HepG2 (cell line): Measurements from ENCODE around the gene ARL6. TPM values are rescaled to one million over a fixed set of nuclear protein-coding genes. Genes with fewer than 3 reads are reported as not detected.

ENCODE experiments used
- ARID4A ChIP-seq: sonication (generic); formaldehyde crosslinking; IDR thresholded peaks from 2 replicates; pipeline ENCODE4 v1.5.0; 2020; ENCODE audit warnings: mild to moderate bottlenecking, missing genetic modification reagents, borderline replicate concordance
- ATF1 ChIP-seq: IDR thresholded peaks from 2 replicates; pipeline ENCODE4 v1.6.1; 2016; ENCODE audit warnings: mild to moderate bottlenecking, control low read depth
- DNMT3B ChIP-seq: conservative IDR thresholded peaks from 2 replicates; pipeline ENCODE4 v1.6.1; 2016; ENCODE audit warnings: missing biosample characterization, control low read depth
- FOXO1 ChIP-seq: sonication (generic); formaldehyde crosslinking; IDR thresholded peaks from 2 replicates; pipeline ENCODE4 v1.4.0; 2020; ENCODE audit warnings: missing genetic modification reagents
- MBD4 ChIP-seq: IDR thresholded peaks from 2 replicates; pipeline ENCODE4 v1.6.1; 2012; ENCODE audit warnings: low read length, inconsistent platforms, borderline replicate concordance
- MEIS1 ChIP-seq: sonication (generic); formaldehyde crosslinking; IDR thresholded peaks from 2 replicates; pipeline ENCODE4 v1.9.0; 2021; ENCODE audit warnings: mild to moderate bottlenecking, missing genetic modification reagents, moderate library complexity, borderline replicate concordance
- TCF12 ChIP-seq, 2 experiments: fragments of 450-650 bp in 1 of 2; sonication (generic) in 1 of 2; formaldehyde crosslinking in 1 of 2; IDR thresholded peaks; 2 replicates each; pipeline versions ENCODE4 v1.6.1 to v1.8.0; 2017 to 2022; ENCODE audit warnings: antibody characterized with exemption in 1 of 2, mild to moderate bottlenecking in 1 of 2, missing genetic modification reagents in 1 of 2, moderate library complexity in 1 of 2
- U2AF2 ChIP-seq: fragments of 200-400 bp; formaldehyde crosslinking; IDR thresholded peaks from 2 replicates; pipeline ENCODE4 v1.6.1; 2017; ENCODE audit warnings: low read depth, mild to moderate bottlenecking, low read length
- USF2 ChIP-seq, 2 experiments: sonication (generic) in 1 of 2; formaldehyde crosslinking in 1 of 2; IDR thresholded peaks; 2 replicates each; pipeline versions ENCODE4 v1.5.1 to v1.6.1; 2011 to 2020; ENCODE audit warnings: borderline replicate concordance in 1 of 2, low read depth in 1 of 2, low read length in 1 of 2, mild to moderate bottlenecking in 1 of 2, missing genetic modification reagents in 1 of 2, moderate library complexity in 1 of 2
- ZNF362 ChIP-seq: sonication (generic); formaldehyde crosslinking; IDR thresholded peaks from 2 replicates; pipeline ENCODE4 v1.4.0; 2020; ENCODE audit warnings: missing genetic modification reagents, mild to moderate bottlenecking, borderline replicate concordance
- ZNF383 ChIP-seq: sonication (generic); formaldehyde crosslinking; IDR thresholded peaks from 2 replicates; pipeline ENCODE4 v1.4.0; 2020; ENCODE audit warnings: missing genetic modification reagents, mild to moderate bottlenecking, borderline replicate concordance
- ZNF430 ChIP-seq: sonication (generic); formaldehyde crosslinking; IDR thresholded peaks from 2 replicates; pipeline ENCODE4 v1.9.0; 2021; ENCODE audit warnings: mild to moderate bottlenecking, missing genetic modification reagents
- ZNF468 ChIP-seq: sonication (generic); formaldehyde crosslinking; IDR thresholded peaks from 2 replicates; pipeline ENCODE4 v1.8.0; 2022; ENCODE audit warnings: mild to moderate bottlenecking, moderate library complexity, missing genetic modification reagents
- ZNF644 ChIP-seq: IDR thresholded peaks from 2 replicates; pipeline ENCODE4 v1.6.1; 2016; ENCODE audit warnings: low read depth
- polyA plus RNA-seq, 8 experiments: library from polyadenylated mRNA; depleted of rRNA in 3 of 8; stranded (reverse) in 7 of 8; unstranded in 1 of 8; fragments of >200 nt; fragmentation: Illumina TruSeq in 4 of 8; extraction: Trizol in 4 of 8; gene quantifications; 2 replicates each; pipeline versions ENCODE4 v1.2.1 to v1.2.3, GENCODE V29; 2011 to 2016; ENCODE audit warnings: low read depth in 4 of 8, missing spikeins in 1 of 8, mixed read lengths in 1 of 8; ENCODE audit not compliant: insufficient read depth in 1 of 8
- total RNA-seq, 5 experiments: library from RNA; depleted of rRNA; stranded (reverse); fragments of >200 nt; fragmentation: Illumina TruSeq; extraction: Trizol; gene quantifications; 2 replicates each; pipeline ENCODE4 v1.2.3, GENCODE V29; 2016; ENCODE audit warnings: low read depth in 1 of 5
- TF ChIP-seq, protein P1 (sequence below): sonication (generic); formaldehyde crosslinking; IDR thresholded peaks from 2 replicates; pipeline ENCODE4 v1.8.1; 2023; ENCODE audit warnings: mild to moderate bottlenecking, missing genetic modification reagents, borderline replicate concordance
- TF ChIP-seq, protein P2 (sequence below): sonication (generic); formaldehyde crosslinking; IDR thresholded peaks from 2 replicates; pipeline ENCODE4 v1.8.1; 2023; ENCODE audit warnings: mild to moderate bottlenecking, moderate library complexity, missing genetic modification reagents
- TF ChIP-seq, protein P3 (sequence below): sonication (generic); formaldehyde crosslinking; IDR thresholded peaks from 2 replicates; pipeline ENCODE4 v1.8.1; 2023; ENCODE audit warnings: mild to moderate bottlenecking, inconsistent platforms, moderate library complexity, missing genetic modification reagents, borderline replicate concordance

ARL6 gene
- total and polyA plus RNA-seq, 2 of the 13 experiments (the other 11 are each of a cell fraction or from before 2014, with no cell fraction given) = 1.3 to 3.7 TPM

GRCh38 chr3:97764407-97765238 is at the start of gene ARL6 (continued):
- TF ChIP-seq ZNF383 (CRISPR knock-in tag) = no peak
- no peak for TF ChIP-seq DNMT3B (CRISPR knock-in tag)
- TF ChIP-seq FOXO1 (CRISPR knock-in tag) = no peak
- TF ChIP-seq ATF1 (CRISPR knock-in tag) = no peak
- TF ChIP-seq ZNF644 (CRISPR knock-in tag) = 0 out of 2 replicates have a peak, but pooled peaks have one; percentile 35
- TF ChIP-seq, protein P1, sequence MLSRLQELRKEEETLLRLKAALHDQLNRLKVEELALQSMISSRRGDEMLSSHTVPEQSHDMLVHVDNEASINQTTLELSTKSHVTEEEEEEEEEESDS (CRISPR knock-in tag) = no peak
- peak; percentile 88; the same call in 1 of the 2 replicates for TF ChIP-seq ZNF430
- TF ChIP-seq, protein P2, sequence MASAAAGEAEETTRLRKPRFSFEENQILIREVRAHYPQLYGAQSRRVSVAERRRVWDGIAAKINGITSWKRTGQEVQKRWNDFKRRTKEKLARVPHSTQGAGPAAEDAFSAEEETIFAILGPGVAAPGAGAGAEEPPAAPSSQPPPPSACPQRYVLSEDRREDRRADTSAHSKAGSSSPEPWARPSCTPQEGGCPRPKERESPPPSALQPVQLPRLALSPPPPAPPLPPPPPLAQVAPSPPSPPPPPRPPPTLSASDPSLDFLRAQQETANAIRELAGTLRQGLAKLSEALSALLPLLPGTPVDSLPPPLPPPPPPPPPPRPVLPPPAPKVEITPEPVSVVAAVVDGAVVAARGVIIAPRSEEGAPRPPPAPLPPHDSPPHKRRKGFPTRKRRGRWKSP (CRISPR knock-in tag) = peak; percentile 26; the same call in 1 of the 2 replicates
- no peak for TF ChIP-seq ZNF468 (CRISPR knock-in tag)
- TF ChIP-seq MBD4 = no peak
- TF ChIP-seq U2AF2 = peak; percentile 98
- no peak for TF ChIP-seq ZNF362 (CRISPR knock-in tag)
- TF ChIP-seq MEIS1 (CRISPR knock-in tag) = no peak
- TF ChIP-seq, protein P3, sequence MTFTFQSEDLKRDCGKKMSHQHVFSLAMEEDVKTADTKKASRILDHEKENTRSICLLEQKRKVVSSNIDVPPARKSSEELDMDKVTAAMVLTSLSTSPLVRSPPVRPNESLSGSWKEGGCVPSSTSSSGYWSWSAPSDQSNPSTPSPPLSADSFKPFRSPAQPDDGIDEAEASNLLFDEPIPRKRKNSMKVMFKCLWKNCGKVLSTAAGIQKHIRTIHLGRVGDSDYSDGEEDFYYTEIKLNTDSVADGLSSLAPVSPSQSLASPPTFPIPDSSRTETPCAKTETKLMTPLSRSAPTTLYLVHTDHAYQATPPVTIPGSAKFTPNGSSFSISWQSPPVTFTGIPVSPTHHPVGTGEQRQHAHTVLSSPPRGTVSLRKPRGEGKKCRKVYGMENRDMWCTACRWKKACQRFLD (CRISPR knock-in tag) = no peak
- peak; percentile 91 for TF ChIP-seq ARID4A
- no peak for TF ChIP-seq USF2 (IDR thresholded peaks at IDR 0.05; ENCODE audit: low read depth, low read length)
- no peak for TF ChIP-seq USF2 (CRISPR knock-in tag; IDR thresholded peaks at IDR 0.05; ENCODE audit: borderline replicate concordance)
- TF ChIP-seq TCF12 (IDR thresholded peaks at IDR 0.05) = no peak
- no peak for TF ChIP-seq TCF12 (CRISPR knock-in tag; IDR thresholded peaks at IDR 0.05)
